Vagina (tissue), 2 donors: ENCODE data around the gene HIVEP1.

Experiments
- POLR2A ChIP-seq, 2 donors: fragments of 450-650 bp; IDR thresholded peaks; one replicate each; pipeline ENCODE4 v1.6.1; 2017; ENCODE audit warnings: antibody characterized with exemption in 2 of 2, mild to moderate bottlenecking in 2 of 2, moderate library complexity in 2 of 2
- TF ChIP-seq, protein P1 (sequence below), 3 experiments: fragments of 450-650 bp in 2 of 3; fragments of 200-600 bp in 1 of 3; sonication (generic) in 1 of 3; IDR thresholded peaks; one replicate each; pipeline ENCODE4 v1.5.1; 2017 to 2019; ENCODE audit warnings: antibody characterized with exemption in 3 of 3, mild to moderate bottlenecking in 2 of 3, moderate library complexity in 2 of 3

DNA sequence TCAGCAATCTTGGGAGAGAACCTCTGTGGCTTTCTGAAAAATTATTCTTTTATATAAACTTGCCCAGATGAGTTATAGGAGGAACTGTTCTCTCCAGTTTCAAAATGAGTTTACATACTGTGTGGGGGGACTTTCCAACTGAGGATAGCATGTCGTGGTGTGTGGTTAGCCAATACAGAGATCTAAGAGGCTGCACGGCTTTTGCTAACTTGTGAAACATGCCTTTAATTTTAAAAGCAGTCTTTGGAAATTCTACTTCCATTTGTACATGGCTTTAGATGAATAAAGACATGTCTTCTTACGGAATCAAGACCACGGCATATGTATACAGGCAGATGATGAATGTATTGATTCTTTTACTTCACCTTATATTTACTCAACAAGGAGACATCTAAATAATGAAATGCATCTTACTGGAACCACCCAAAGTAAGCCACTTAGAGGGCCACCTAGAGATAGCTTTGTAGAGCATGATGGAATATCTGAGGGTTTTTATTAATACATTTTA is 39.8 kb downstream of the HIVEP1 start:
- TF ChIP-seq, protein P1, sequence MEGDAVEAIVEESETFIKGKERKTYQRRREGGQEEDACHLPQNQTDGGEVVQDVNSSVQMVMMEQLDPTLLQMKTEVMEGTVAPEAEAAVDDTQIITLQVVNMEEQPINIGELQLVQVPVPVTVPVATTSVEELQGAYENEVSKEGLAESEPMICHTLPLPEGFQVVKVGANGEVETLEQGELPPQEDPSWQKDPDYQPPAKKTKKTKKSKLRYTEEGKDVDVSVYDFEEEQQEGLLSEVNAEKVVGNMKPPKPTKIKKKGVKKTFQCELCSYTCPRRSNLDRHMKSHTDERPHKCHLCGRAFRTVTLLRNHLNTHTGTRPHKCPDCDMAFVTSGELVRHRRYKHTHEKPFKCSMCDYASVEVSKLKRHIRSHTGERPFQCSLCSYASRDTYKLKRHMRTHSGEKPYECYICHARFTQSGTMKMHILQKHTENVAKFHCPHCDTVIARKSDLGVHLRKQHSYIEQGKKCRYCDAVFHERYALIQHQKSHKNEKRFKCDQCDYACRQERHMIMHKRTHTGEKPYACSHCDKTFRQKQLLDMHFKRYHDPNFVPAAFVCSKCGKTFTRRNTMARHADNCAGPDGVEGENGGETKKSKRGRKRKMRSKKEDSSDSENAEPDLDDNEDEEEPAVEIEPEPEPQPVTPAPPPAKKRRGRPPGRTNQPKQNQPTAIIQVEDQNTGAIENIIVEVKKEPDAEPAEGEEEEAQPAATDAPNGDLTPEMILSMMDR (IDR thresholded peaks at IDR 0.05), result no peak
- TF ChIP-seq POLR2A (IDR thresholded peaks at IDR 0.05), result no peak
